A549 (cell line): Measurements from ENCODE around the gene SLX1A.
"Not testable (repeated sequence)": the region's sequence is repeated elsewhere in the genome, so short reads cannot be mapped to it uniquely, and the experiment has no call there.

Experiments used
- JUN ChIP-seq, 2 experiments: fragments of >200 bp; sonication (Bioruptor Twin); formaldehyde crosslinking; IDR thresholded peaks; 2 replicates in 1 of 2; 3 replicates in 1 of 2; pipeline ENCODE4 v1.6.1; 2016 to 2017
- RFX5 ChIP-seq: fragments of 450-650 bp; IDR thresholded peaks from 2 replicates; pipeline ENCODE4 v1.7.1; 2014; ENCODE audit warnings: antibody characterized with exemption, mild to moderate bottlenecking, moderate library complexity
- TF ChIP-seq, protein P1 (sequence below): fragments of >200 bp; sonication (Bioruptor Twin); formaldehyde crosslinking; IDR thresholded peaks from 3 replicates; pipeline ENCODE4 v1.5.1; 2016

GRCh38 chr16:30176876-30177275 lies 16.8 kb upstream of the SLX1A start:
- TF ChIP-seq JUN (IDR thresholded peaks at IDR 0.05); RFX5: not testable (repeated sequence)
- TF ChIP-seq, protein P1, sequence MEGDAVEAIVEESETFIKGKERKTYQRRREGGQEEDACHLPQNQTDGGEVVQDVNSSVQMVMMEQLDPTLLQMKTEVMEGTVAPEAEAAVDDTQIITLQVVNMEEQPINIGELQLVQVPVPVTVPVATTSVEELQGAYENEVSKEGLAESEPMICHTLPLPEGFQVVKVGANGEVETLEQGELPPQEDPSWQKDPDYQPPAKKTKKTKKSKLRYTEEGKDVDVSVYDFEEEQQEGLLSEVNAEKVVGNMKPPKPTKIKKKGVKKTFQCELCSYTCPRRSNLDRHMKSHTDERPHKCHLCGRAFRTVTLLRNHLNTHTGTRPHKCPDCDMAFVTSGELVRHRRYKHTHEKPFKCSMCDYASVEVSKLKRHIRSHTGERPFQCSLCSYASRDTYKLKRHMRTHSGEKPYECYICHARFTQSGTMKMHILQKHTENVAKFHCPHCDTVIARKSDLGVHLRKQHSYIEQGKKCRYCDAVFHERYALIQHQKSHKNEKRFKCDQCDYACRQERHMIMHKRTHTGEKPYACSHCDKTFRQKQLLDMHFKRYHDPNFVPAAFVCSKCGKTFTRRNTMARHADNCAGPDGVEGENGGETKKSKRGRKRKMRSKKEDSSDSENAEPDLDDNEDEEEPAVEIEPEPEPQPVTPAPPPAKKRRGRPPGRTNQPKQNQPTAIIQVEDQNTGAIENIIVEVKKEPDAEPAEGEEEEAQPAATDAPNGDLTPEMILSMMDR: not testable (repeated sequence)
